ENCODE data around the gene B3GNT3. TPM values are rescaled to one million over a fixed set of nuclear protein-coding genes. Genes with fewer than 3 reads are reported as not detected.

B3GNT3 gene
- total RNA-seq, 2 donors from 2014 or later: 5.2 to 11.9 TPM

GRCh38 chr19:17806945-17807344 is 12.0 kb downstream of the B3GNT3 start:
- no peak for DNase-seq (ENCODE audit: low spot score)
- TF ChIP-seq POLR2A (IDR thresholded peaks at IDR 0.05) (no peak), POLR2AphosphoS5 (IDR thresholded peaks at IDR 0.05) (no peak), CTCF (IDR thresholded peaks at IDR 0.05) (no peak)
- H3K27me3 ChIP-seq (replicated peaks; ENCODE audit: insufficient read depth): no peaks in the 10 kb centered on the region
- H3K36me3 ChIP-seq: no peaks in the 10 kb centered on the region
- intact Hi-C loops (cut with DNase I): no loop called here
- no peaks in the 10 kb centered on the region for H3K9me3 ChIP-seq
- H3K4me1 ChIP-seq (replicated peaks): no peaks in the 10 kb centered on the region
- no peak overlapping the region for H3K27ac ChIP-seq
- WGBS: 62% methylated on average over 3 of the region's 3 CpGs
- H3K4me3 ChIP-seq: no peak overlapping the region

GRCh38 chr19:17807731-17808316 is 12.9 kb downstream of the B3GNT3 start:
- Histone ChIP-seq H3K4me3 (no peak overlapping the region), H3K27me3 (replicated peaks; ENCODE audit: insufficient read depth) (no peaks in the 10 kb centered on the region), H3K9me3 (no peaks in the 10 kb centered on the region), H3K4me1 (replicated peaks) (no peaks in the 10 kb centered on the region), H3K27ac (no peak overlapping the region), H3K36me3 (no peaks in the 10 kb centered on the region)
- TF ChIP-seq POLR2AphosphoS5 (IDR thresholded peaks at IDR 0.05): no peak
- TF ChIP-seq CTCF (IDR thresholded peaks at IDR 0.05): no peak
- TF ChIP-seq POLR2A (IDR thresholded peaks at IDR 0.05): no peak
- no peak for DNase-seq (ENCODE audit: low spot score)
- WGBS: 65% methylated on average over 37 of the region's 38 CpGs
- intact Hi-C loops (cut with DNase I): no loop called here

DNA sequence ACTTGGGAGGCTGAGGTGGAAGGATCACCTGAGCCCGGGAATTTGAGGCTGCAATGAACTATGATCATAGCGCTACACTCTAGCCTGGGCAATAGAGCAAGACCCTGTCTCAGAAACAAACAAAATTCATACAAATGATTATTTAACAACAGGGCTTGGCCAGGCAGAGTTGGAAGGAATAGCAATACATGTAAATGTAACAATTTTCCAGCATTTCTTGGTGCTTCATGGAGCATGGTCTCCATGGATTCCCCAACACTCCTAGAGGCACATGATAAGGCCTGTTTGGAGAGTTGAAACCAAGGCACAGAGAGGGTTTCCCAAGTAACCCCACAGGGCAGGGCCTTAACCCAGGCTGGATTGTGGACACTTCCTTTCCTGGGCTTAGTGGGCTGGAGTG is 16.2 kb downstream of the B3GNT3 start:
- Histone ChIP-seq H3K27me3 (replicated peaks; ENCODE audit: insufficient read depth) (no peaks in the 10 kb centered on the region), H3K36me3 (no peaks in the 10 kb centered on the region), H3K4me3 (no peak overlapping the region), H3K4me1 (replicated peaks) (no peaks in the 10 kb centered on the region), H3K27ac (no peak overlapping the region), H3K9me3 (no peaks in the 10 kb centered on the region)
- TF ChIP-seq CTCF (IDR thresholded peaks at IDR 0.05) (no peak), POLR2AphosphoS5 (IDR thresholded peaks at IDR 0.05) (no peak), POLR2A (IDR thresholded peaks at IDR 0.05) (no peak)
- WGBS: 94% methylated on average over 2 of the region's 2 CpGs
- intact Hi-C loops (cut with DNase I): no loop called here
- no peak for DNase-seq (ENCODE audit: low spot score)

GRCh38 chr19:17811681-17812080 is 16.7 kb downstream of the B3GNT3 start:
- H3K27ac ChIP-seq: no peak overlapping the region
- H3K36me3 ChIP-seq: no peaks in the 10 kb centered on the region
- 86% methylated on average over 20 of the region's 20 CpGs for WGBS
- no peaks in the 10 kb centered on the region for H3K27me3 ChIP-seq (replicated peaks; ENCODE audit: insufficient read depth)
- H3K4me1 ChIP-seq (replicated peaks): no peaks in the 10 kb centered on the region
- no peak for TF ChIP-seq POLR2AphosphoS5 (IDR thresholded peaks at IDR 0.05)
- TF ChIP-seq CTCF (IDR thresholded peaks at IDR 0.05): no peak
- TF ChIP-seq POLR2A (IDR thresholded peaks at IDR 0.05): no peak
- H3K9me3 ChIP-seq: no peaks in the 10 kb centered on the region
- intact Hi-C loops (cut with DNase I): no loop called here
- no peak for DNase-seq (ENCODE audit: low spot score)
- no peak overlapping the region for H3K4me3 ChIP-seq

GRCh38 chr19:17812099-17812498 is 17.2 kb downstream of the B3GNT3 start:
- WGBS: 67% methylated on average over 5 of the region's 5 CpGs
- no peaks in the 10 kb centered on the region for H3K27me3 ChIP-seq (replicated peaks; ENCODE audit: insufficient read depth)
- no peaks in the 10 kb centered on the region for H3K9me3 ChIP-seq
- no peaks in the 10 kb centered on the region for H3K36me3 ChIP-seq
- intact Hi-C loops (cut with DNase I): no loop called here
- DNase-seq (ENCODE audit: low spot score): no peak
- H3K4me3 ChIP-seq: no peak overlapping the region
- no peaks in the 10 kb centered on the region for H3K4me1 ChIP-seq (replicated peaks)
- TF ChIP-seq CTCF (IDR thresholded peaks at IDR 0.05): no peak
- TF ChIP-seq POLR2A (IDR thresholded peaks at IDR 0.05): no peak
- TF ChIP-seq POLR2AphosphoS5 (IDR thresholded peaks at IDR 0.05): no peak
- H3K27ac ChIP-seq: no peak overlapping the region
